Activated CD4-positive, alpha-beta T cell treated with anti-CD3 and anti-CD28 coated beads, Interleukin-2, amount 10 ng/mL, durations not matched to agents 7 days and 5 days (primary cell): ENCODE results near the gene UBAP2. TPM values are rescaled to one million over a fixed set of nuclear protein-coding genes. Genes with fewer than 3 reads are reported as not detected.
A peak's percentile ranks its signal among the peaks of the same experiment; 100 is the strongest.

Experiments used
- CTCF ChIA-PET: fragments of 350-600 bp; sonication (Branson Sonifier 250); formaldehyde crosslinking; loops from one replicate; lab custom pipeline; 2021; ENCODE audit warnings: antibody characterized with exemption; lab: Charles Lee
- POLR2A ChIA-PET: fragments of 350-600 bp; sonication (Branson Sonifier 250); formaldehyde crosslinking; loops from one replicate; lab custom pipeline; 2021; ENCODE audit warnings: antibody characterized with exemption; lab: Charles Lee
- DNase-seq: peaks from one replicate; pipeline ENCODE4 v3.0.0-alpha.2; 2020
- H3K27ac Mint-ChIP-seq: one replicate; pipeline ENCODE4 v1.8.0; 2021; ENCODE audit warnings: mild to moderate bottlenecking, moderate library complexity, mixed read lengths
- H3K27me3 Mint-ChIP-seq: one replicate; pipeline ENCODE4 v1.8.0; 2021; ENCODE audit warnings: mixed read lengths
- H3K36me3 Mint-ChIP-seq: one replicate; pipeline ENCODE4 v1.8.0; 2021; ENCODE audit warnings: low read depth, mixed read lengths
- H3K4me1 Mint-ChIP-seq: one replicate; pipeline ENCODE4 v1.8.0; 2021; ENCODE audit warnings: mixed read lengths
- H3K4me3 Mint-ChIP-seq: one replicate; pipeline ENCODE4 v1.8.0; 2021; ENCODE audit warnings: mild to moderate bottlenecking, moderate library complexity, mixed read lengths
- H3K9me3 Mint-ChIP-seq: one replicate; pipeline ENCODE4 v1.8.0; 2021; ENCODE audit warnings: mixed read lengths
- total RNA-seq, 2 experiments: library from RNA; stranded (reverse); gene quantifications; one replicate each; pipeline ENCODE4 v1.2.3, GENCODE V29; 2021

The UBAP2 gene
- total RNA-seq, 2 experiments from 2014 or later: 49.8 to 53.6 TPM

GRCh38 chr9:33924978-33925797 is 123.5 kb downstream of the UBAP2 start:
- peaks cover 30% of the 10 kb centered on the region for H3K36me3 Mint-ChIP-seq
- ChIA-PET CTCF (interaction anchor here (0.6 to 2.7 kb wide), 9 partner anchors 10 to 454 kb away, joined by 3 to 10 read pairs (median 3); no protein-coding TSS in a partner anchor), POLR2A (no interaction called here)
- no peaks in the 10 kb centered on the region for H3K27me3 Mint-ChIP-seq
- H3K27ac Mint-ChIP-seq: peak overlapping the region; percentile 57
- no peaks in the 10 kb centered on the region for H3K4me1 Mint-ChIP-seq
- peak; percentile 47 for DNase-seq
- no peak overlapping the region for H3K4me3 Mint-ChIP-seq
- no peaks in the 10 kb centered on the region for H3K9me3 Mint-ChIP-seq

GRCh38 chr9:33923998-33924701 is 124.5 kb downstream of the UBAP2 start:
- Mint-ChIP-seq H3K4me3 (no peak overlapping the region), H3K27ac (no peak overlapping the region), H3K27me3 (no peaks in the 10 kb centered on the region), H3K4me1 (no peaks in the 10 kb centered on the region), H3K36me3 (peaks cover 32% of the 10 kb centered on the region), H3K9me3 (no peaks in the 10 kb centered on the region)
- CTCF ChIA-PET: interaction anchor here (0.6 to 2.7 kb wide), 8 partner anchors 10 to 148 kb away, joined by 3 to 10 read pairs (median 4); no protein-coding TSS in a partner anchor
- no peak for DNase-seq
- POLR2A ChIA-PET: no interaction called here

GRCh38 chr9:33923079-33923478 is 125.6 kb downstream of the UBAP2 start:
- H3K36me3 Mint-ChIP-seq: peaks cover 40% of the 10 kb centered on the region
- ChIA-PET CTCF (interaction anchor here (0.6 to 0.9 kb wide), 2 partner anchors 27 to 109 kb away, joined by 3 read pairs; no protein-coding TSS in a partner anchor), POLR2A (no interaction called here)
- no peak overlapping the region for H3K27ac Mint-ChIP-seq
- DNase-seq: no peak
- H3K9me3 Mint-ChIP-seq: no peaks in the 10 kb centered on the region
- no peak overlapping the region for H3K4me3 Mint-ChIP-seq
- H3K4me1 Mint-ChIP-seq: no peaks in the 10 kb centered on the region
- no peaks in the 10 kb centered on the region for H3K27me3 Mint-ChIP-seq

GRCh38 chr9:33921967-33922895 is 126.5 kb downstream of the UBAP2 start:
- no peaks in the 10 kb centered on the region for H3K4me1 Mint-ChIP-seq
- ChIA-PET POLR2A (no interaction called here), CTCF (interaction anchor here (0.9 kb wide), 1 partner anchor 351 kb away, joined by 4 read pairs; no protein-coding TSS in a partner anchor)
- DNase-seq: peak; percentile 30
- no peaks in the 10 kb centered on the region for H3K9me3 Mint-ChIP-seq
- no peak overlapping the region for H3K4me3 Mint-ChIP-seq
- H3K27me3 Mint-ChIP-seq: no peaks in the 10 kb centered on the region
- peaks cover 43% of the 10 kb centered on the region for H3K36me3 Mint-ChIP-seq
- no peak overlapping the region for H3K27ac Mint-ChIP-seq

GRCh38 chr9:33919276-33919897 is 129.3 kb downstream of the UBAP2 start:
- H3K27me3 Mint-ChIP-seq: no peaks in the 10 kb centered on the region
- ChIA-PET POLR2A (no interaction called here), CTCF (interaction anchor here (0.6 kb wide), 1 partner anchor 163 kb away, joined by 3 read pairs; no protein-coding TSS in a partner anchor)
- no peaks in the 10 kb centered on the region for H3K9me3 Mint-ChIP-seq
- DNase-seq: no peak
- H3K4me3 Mint-ChIP-seq: no peak overlapping the region
- H3K4me1 Mint-ChIP-seq: no peaks in the 10 kb centered on the region
- peaks cover 52% of the 10 kb centered on the region for H3K36me3 Mint-ChIP-seq
- H3K27ac Mint-ChIP-seq: peak overlapping the region; percentile 55

- H3K27ac Mint-ChIP-seq: peak overlapping the region; percentile 10
- ChIA-PET POLR2A (no interaction called here), CTCF (no interaction called here)
- no peak overlapping the region for H3K4me3 Mint-ChIP-seq
- H3K27me3 Mint-ChIP-seq: no peaks in the 10 kb centered on the region
- H3K9me3 Mint-ChIP-seq: no peaks in the 10 kb centered on the region
- H3K4me1 Mint-ChIP-seq: no peaks in the 10 kb centered on the region
- peaks cover 54% of the 10 kb centered on the region for H3K36me3 Mint-ChIP-seq
- DNase-seq: no peak
Measured at GRCh38 chr9:33917036-33917435, 131.7 kb downstream of the UBAP2 start.

- no peak overlapping the region for H3K4me3 Mint-ChIP-seq
- no peaks in the 10 kb centered on the region for H3K27me3 Mint-ChIP-seq
- no peaks in the 10 kb centered on the region for H3K4me1 Mint-ChIP-seq
- H3K36me3 Mint-ChIP-seq: peaks cover 43% of the 10 kb centered on the region
- POLR2A ChIA-PET: no interaction called here
- CTCF ChIA-PET: interaction anchor here (0.6 to 2.4 kb wide), 4 partner anchors 10 to 512 kb away, joined by 3 to 9 read pairs (median 5); no protein-coding TSS in a partner anchor
- DNase-seq: no peak
- no peaks in the 10 kb centered on the region for H3K9me3 Mint-ChIP-seq
- peak overlapping the region; percentile 64 for H3K27ac Mint-ChIP-seq
Measured at GRCh38 chr9:33914887-33915628, 133.6 kb downstream of the UBAP2 start.

GRCh38 chr9:33913541-33913940 is 135.1 kb downstream of the UBAP2 start:
- H3K27me3 Mint-ChIP-seq: no peaks in the 10 kb centered on the region
- H3K4me1 Mint-ChIP-seq: no peaks in the 10 kb centered on the region
- peaks cover 36% of the 10 kb centered on the region for H3K36me3 Mint-ChIP-seq
- ChIA-PET POLR2A (no interaction called here), CTCF (interaction anchor here (2.4 kb wide), 1 partner anchor 11 kb away, joined by 9 read pairs; no protein-coding TSS in a partner anchor)
- DNase-seq: no peak
- no peak overlapping the region for H3K27ac Mint-ChIP-seq
- H3K4me3 Mint-ChIP-seq: no peak overlapping the region
- no peaks in the 10 kb centered on the region for H3K9me3 Mint-ChIP-seq

- no peaks in the 10 kb centered on the region for H3K27me3 Mint-ChIP-seq
- POLR2A ChIA-PET: no interaction called here
- H3K36me3 Mint-ChIP-seq: peaks cover 11% of the 10 kb centered on the region
- CTCF ChIA-PET: no interaction called here
- H3K4me3 Mint-ChIP-seq: no peak overlapping the region
- peaks cover 2% of the 10 kb centered on the region for H3K4me1 Mint-ChIP-seq
- no peaks in the 10 kb centered on the region for H3K9me3 Mint-ChIP-seq
- no peak for DNase-seq
- H3K27ac Mint-ChIP-seq: no peak overlapping the region
Measured at GRCh38 chr9:33908749-33909148, 139.9 kb downstream of the UBAP2 start.

- Mint-ChIP-seq H3K27ac (no peak overlapping the region), H3K27me3 (no peaks in the 10 kb centered on the region), H3K4me3 (no peak overlapping the region), H3K4me1 (peaks cover 3% of the 10 kb centered on the region), H3K36me3 (peaks cover 17% of the 10 kb centered on the region), H3K9me3 (no peaks in the 10 kb centered on the region)
- ChIA-PET CTCF (no interaction called here), POLR2A (no interaction called here)
- no peak for DNase-seq
Measured at GRCh38 chr9:33908114-33908513, 140.6 kb downstream of the UBAP2 start.

GRCh38 chr9:33907347-33907746 is 141.3 kb downstream of the UBAP2 start:
- CTCF ChIA-PET: no interaction called here
- POLR2A ChIA-PET: no interaction called here
- peaks cover 18% of the 10 kb centered on the region for H3K36me3 Mint-ChIP-seq

More at GRCh38 chr9:33907347-33907746, 141.3 kb downstream of the UBAP2 start:
- Mint-ChIP-seq H3K27me3 (no peaks in the 10 kb centered on the region), H3K4me1 (peaks cover 3% of the 10 kb centered on the region), H3K9me3 (no peaks in the 10 kb centered on the region), H3K27ac (no peak overlapping the region), H3K4me3 (no peak overlapping the region)
- DNase-seq: no peak
